Endothelial cell of umbilical vein (primary cell): ENCODE measurements around the gene SLC19A1. TPM values are rescaled to one million over a fixed set of nuclear protein-coding genes. Genes with fewer than 3 reads are reported as not detected.

Experiments
- BruUV-seq: library from RNA; stranded (reverse); fragments of 400-500 nt; replicated peaks from 2 replicates; lab custom pipeline; 2021; lab: Mats Ljungman, UMichigan
- CTCF ChIA-PET: fragments of 300-600, 350-600 bp; sonication (Branson Sonifier 250); formaldehyde crosslinking; loops from one replicate; lab custom pipeline; 2021; ENCODE audit warnings: antibody characterized with exemption, inconsistent platforms; lab: Charles Lee
- POLR2A ChIA-PET: fragments of 300-600, 350-600 bp; sonication (Branson Sonifier 250); formaldehyde crosslinking; loops from one replicate; lab custom pipeline; 2021; ENCODE audit warnings: antibody characterized with exemption, inconsistent platforms; lab: Charles Lee
- DNase-seq: peaks from one replicate; pipeline ENCODE4 v3.0.0-alpha.2; 2011; ENCODE audit warnings: low read depth, low spot score
- FAIRE-seq: peaks from 2 replicates; lab custom pipeline; 2011; peaks lifted over from hg19 to GRCh38; lab: Jason Lieb, UNC
- H2AFZ ChIP-seq: 2 replicates; pipeline ENCODE4 v1.6.0; 2012; ENCODE audit warnings: low read depth, low read length, control low read depth, inconsistent platforms
- H3K27ac ChIP-seq: 2 replicates; pipeline ENCODE4 v1.5.1; 2011; ENCODE audit warnings: low read depth, mild to moderate bottlenecking, control low read depth, low read length, moderate library complexity; ENCODE audit not compliant: insufficient read depth
- H3K27me3 ChIP-seq, 2 experiments: 2 replicates each; pipeline versions ENCODE4 v1.6.0 to v1.6.1; 2011; ENCODE audit warnings: low read length in 2 of 2, mixed read lengths in 1 of 2; ENCODE audit not compliant: control insufficient read depth in 2 of 2, insufficient read depth in 2 of 2
- H3K36me3 ChIP-seq, 2 experiments: 2 replicates in 1 of 2; 3 replicates in 1 of 2; pipeline ENCODE4 v1.5.1; 2011; ENCODE audit warnings: low read length in 2 of 2, mild to moderate bottlenecking in 1 of 2, moderate library complexity in 1 of 2; ENCODE audit not compliant: control insufficient read depth in 2 of 2, insufficient read depth in 2 of 2; ENCODE audit errors: extremely low read depth in 1 of 2
- H3K4me1 ChIP-seq: 3 replicates; pipeline ENCODE4 v1.5.1; 2011; ENCODE audit warnings: mild to moderate bottlenecking, low read length; ENCODE audit not compliant: control insufficient read depth, insufficient read depth; ENCODE audit errors: extremely low read depth
- H3K4me2 ChIP-seq: 2 replicates; pipeline ENCODE4 v1.6.1; 2011; ENCODE audit warnings: low read length, control low read depth, mixed read lengths; ENCODE audit not compliant: insufficient read depth
- H3K4me3 ChIP-seq, 3 experiments: fragments of 200-600 bp in 1 of 3; sonication (generic), shearing (Covaris generic) in 1 of 3; replicated peaks in 1 of 3; 2 replicates each; pipeline ENCODE4 v1.5.1; 2011 to 2016; ENCODE audit warnings: control low read depth in 3 of 3, low read length in 3 of 3, mild to moderate bottlenecking in 2 of 3, inconsistent platforms in 1 of 3, low read depth in 1 of 3, moderate library complexity in 1 of 3; ENCODE audit not compliant: insufficient read depth in 1 of 3
- H3K79me2 ChIP-seq: 2 replicates; pipeline ENCODE4 v1.6.0; 2012; ENCODE audit warnings: low read length, inconsistent platforms; ENCODE audit not compliant: control insufficient read depth, insufficient read depth
- H3K9ac ChIP-seq: replicated peaks from 2 replicates; pipeline ENCODE3; 2011; ENCODE audit warnings: low read length, control low read depth; ENCODE audit not compliant: insufficient read depth; ENCODE audit errors: extremely low read depth
- H3K9me1 ChIP-seq: replicated peaks from 3 replicates; pipeline ENCODE4 v1.6.0; 2011; ENCODE audit warnings: mild to moderate bottlenecking, low read length; ENCODE audit not compliant: control insufficient read depth, insufficient read depth; ENCODE audit errors: extremely low read depth
- H3K9me3 ChIP-seq: replicated peaks from 2 replicates; pipeline ENCODE4 v1.5.1; 2012; ENCODE audit warnings: low read length, inconsistent platforms; ENCODE audit not compliant: control insufficient read depth, insufficient read depth
- H4K20me1 ChIP-seq: replicated peaks from 2 replicates; pipeline ENCODE3; 2011; ENCODE audit warnings: mild to moderate bottlenecking, low read length; ENCODE audit not compliant: control insufficient read depth, insufficient read depth; ENCODE audit errors: extremely low read depth
- EZH2 ChIP-seq: IDR thresholded peaks from 2 replicates; pipeline ENCODE4 v1.6.1; 2012; ENCODE audit warnings: borderline replicate concordance, low read depth, mild to moderate bottlenecking, moderate library complexity, low read length, inconsistent platforms; ENCODE audit not compliant: severe bottlenecking
- FOS ChIP-seq: IDR thresholded peaks from 2 replicates; pipeline ENCODE4 v1.6.1; 2011; ENCODE audit warnings: mild to moderate bottlenecking, low read length, moderate library complexity, borderline replicate concordance; ENCODE audit not compliant: insufficient read depth
- JUN ChIP-seq: IDR thresholded peaks from 2 replicates; pipeline ENCODE4 v1.6.1; 2011; ENCODE audit warnings: borderline replicate concordance, low read depth; ENCODE audit not compliant: insufficient read length, insufficient read depth
- POLR2AphosphoS5 ChIP-seq: IDR thresholded peaks from 2 replicates; pipeline ENCODE4 v1.6.1; 2012; ENCODE audit warnings: low read depth, mild to moderate bottlenecking, control low read depth, low read length, moderate library complexity; ENCODE audit not compliant: insufficient read depth
- dilution Hi-C: fragments of 300-500 bp; cut with MboI; formaldehyde crosslinking; loops from one replicate; pipeline ENCODE4 v1.15.0; 2019; ENCODE audit warnings: low sequenced_read_pairs; ENCODE audit not compliant: extremely low pct_ligation_motif_present
- intact Hi-C: fragments of 100-400 bp; cut with micrococcal nuclease; formaldehyde crosslinking; loops from one replicate; pipeline ENCODE4 v1.10.0; 2022
- polyA plus RNA-seq, 4 experiments: library from polyadenylated mRNA; depleted of rRNA in 3 of 4; stranded (reverse) in 3 of 4; unstranded in 1 of 4; fragments of >200 nt; gene quantifications; 2 replicates each; pipeline versions ENCODE4 v1.2.1 to v1.2.3, GENCODE V29; 2011 to 2012; ENCODE audit warnings: missing spikeins in 1 of 4
- total RNA-seq: library from RNA; stranded (reverse); gene quantifications from 2 replicates; pipeline ENCODE4 v1.2.3, GENCODE V29; 2021
- TF ChIP-seq, protein P1 (sequence below): IDR thresholded peaks from 2 replicates; pipeline ENCODE4 v1.6.1; 2011; ENCODE audit not compliant: insufficient read depth, insufficient read length

SLC19A1 gene
- total and polyA plus RNA-seq, 2 donors (not counting 3 experiments of a cell fraction or from before 2014, with no cell fraction given), result 36.3 to 54.6 TPM

DNA sequence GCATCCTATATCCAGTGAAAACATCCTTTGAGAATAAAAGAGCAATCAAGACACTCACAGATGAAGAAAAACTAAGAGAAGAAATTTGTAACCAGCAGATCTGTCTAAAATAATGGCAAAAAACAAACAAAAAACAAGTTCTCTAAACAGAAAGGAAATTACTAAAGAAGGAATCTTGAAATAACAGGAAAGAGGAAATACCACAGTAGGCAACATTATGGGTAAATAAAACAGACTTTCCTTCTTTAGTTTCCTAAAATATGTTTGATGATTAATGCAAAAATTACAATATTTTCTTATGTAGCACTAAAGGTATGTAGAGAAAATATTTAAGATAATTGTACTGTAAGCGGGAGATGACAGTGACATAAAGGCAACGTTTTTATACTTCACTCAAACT is 23.5 kb downstream of the SLC19A1 start:
- intact Hi-C loops, result loop anchor here (2.0 kb wide), 1 partner anchor 16 kb away; no protein-coding TSS in a partner anchor
- TF ChIP-seq, protein P1, sequence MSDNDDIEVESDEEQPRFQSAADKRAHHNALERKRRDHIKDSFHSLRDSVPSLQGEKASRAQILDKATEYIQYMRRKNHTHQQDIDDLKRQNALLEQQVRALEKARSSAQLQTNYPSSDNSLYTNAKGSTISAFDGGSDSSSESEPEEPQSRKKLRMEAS, result no peak
- TF ChIP-seq FOS, result no peak
- peak; percentile 61 for TF ChIP-seq JUN

DNA sequence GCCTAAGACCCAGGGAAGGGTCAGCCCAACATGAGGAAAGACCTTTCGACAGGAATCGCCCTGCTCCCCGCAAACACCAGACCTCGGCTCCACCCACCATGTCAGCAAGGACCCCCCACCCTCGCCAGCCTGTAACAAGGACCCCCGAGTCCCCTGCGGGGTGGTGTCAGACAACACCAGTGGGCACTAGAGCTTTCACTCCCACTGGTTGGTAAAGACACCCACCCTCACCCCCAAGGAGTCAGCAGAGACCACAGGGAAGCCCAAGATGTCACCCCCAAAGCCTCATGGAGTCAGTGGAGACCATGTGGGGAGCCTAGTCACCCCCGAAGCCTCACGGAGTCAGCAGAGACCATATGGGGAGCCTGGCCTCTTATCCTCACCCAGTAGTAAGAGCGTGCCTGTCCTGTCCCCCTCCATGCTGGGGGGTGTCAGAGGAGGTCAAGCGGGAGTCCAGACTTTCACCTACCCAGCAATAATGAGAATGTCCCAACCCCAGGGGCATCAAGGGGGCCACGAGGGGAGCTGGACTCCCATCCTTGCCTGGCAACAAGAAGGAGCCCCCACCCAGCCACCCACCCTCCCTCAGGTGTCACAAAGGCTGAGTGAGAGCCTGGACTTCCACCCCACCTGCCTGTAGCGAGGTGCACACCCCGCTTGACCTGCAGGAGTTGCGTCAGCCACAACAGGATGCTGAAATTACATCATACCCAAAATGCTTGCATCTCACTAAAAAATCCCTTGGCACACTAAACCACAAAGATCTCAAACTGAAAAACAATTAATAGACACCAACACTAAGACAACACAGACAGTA is 24.8 kb downstream of the SLC19A1 start:
- no peaks in the 10 kb centered on the region for H4K20me1 ChIP-seq
- H3K36me3 ChIP-seq, result peaks cover 4 to 11% of the 10 kb centered on the region in 2 experiments
- H3K27me3 ChIP-seq, result no peaks in the 10 kb centered on the region
- CTCF ChIA-PET, result no interaction called here
- H3K9ac ChIP-seq, result no peak overlapping the region
- DNase-seq (peak; percentile 15), FAIRE-seq (peak; percentile 52)
- dilution Hi-C loops, result no loop called here
- H3K9me3 ChIP-seq, result no peaks in the 10 kb centered on the region
- peaks cover 17% of the 10 kb centered on the region for H3K79me2 ChIP-seq
- H3K4me1 ChIP-seq, result peaks cover 21% of the 10 kb centered on the region
- H3K9me1 ChIP-seq, result no peaks in the 10 kb centered on the region
- H3K4me2 ChIP-seq, result peak overlapping the region; percentile 59
- no peak overlapping the region for H2AFZ ChIP-seq
- no peak for TF ChIP-seq EZH2
- peak; percentile 28 for TF ChIP-seq POLR2AphosphoS5
- H3K27ac ChIP-seq, result peak overlapping the region; percentile 84
- POLR2A ChIA-PET, result no interaction called here
- no TSS peak for BruUV-seq
- H3K4me3 ChIP-seq, result no peak overlapping the region
- intact Hi-C loops, result loop anchor here (2.0 kb wide), 1 partner anchor 17 kb away; no protein-coding TSS in a partner anchor

More for the DNA sequence above, 23.5 kb downstream of the SLC19A1 start:
- peaks cover 1 to 10% of the 10 kb centered on the region in 2 experiments for H3K36me3 ChIP-seq
- H3K9ac ChIP-seq, result peak overlapping the region; percentile 50
- DNase-seq (peak; percentile 37), FAIRE-seq (peak; percentile 77)
- H3K4me3 ChIP-seq, result peak overlapping the region in 1 of 3 experiments; percentile 8
- dilution Hi-C loops, result no loop called here
- peaks cover 21% of the 10 kb centered on the region for H3K4me1 ChIP-seq
- BruUV-seq, result no TSS peak
- peak overlapping the region; percentile 84 for H3K27ac ChIP-seq
- no peaks in the 10 kb centered on the region for H4K20me1 ChIP-seq
- H2AFZ ChIP-seq, result no peak overlapping the region
- peaks cover 17% of the 10 kb centered on the region for H3K79me2 ChIP-seq
- H3K9me3 ChIP-seq, result no peaks in the 10 kb centered on the region
- peak overlapping the region; percentile 59 for H3K4me2 ChIP-seq
- POLR2A ChIA-PET, result interaction anchor here (0.5 kb wide), 1 partner anchor 24 kb away, joined by 7 read pairs; no protein-coding TSS in a partner anchor
- H3K27me3 ChIP-seq, result no peaks in the 10 kb centered on the region
- CTCF ChIA-PET, result no interaction called here
- no peaks in the 10 kb centered on the region for H3K9me1 ChIP-seq
